A673 (cell line): ENCODE results near the gene CDYL2.

Experiments used
- EZH2 ChIP-seq: fragments of 200-600 bp; sonication (generic); IDR thresholded peaks from 2 replicates; pipeline ENCODE4 v1.6.1; 2017; ENCODE audit warnings: borderline replicate concordance, low read depth, mild to moderate bottlenecking, mixed read lengths, antibody characterized with exemption, low read length; ENCODE audit not compliant: poor library complexity, severe bottlenecking
- TF ChIP-seq, protein P1 (sequence below): fragments of 300-800, 200-600 bp; sonication (generic); conservative IDR thresholded peaks from 2 replicates; pipeline ENCODE4 v1.5.1; 2017; ENCODE audit warnings: low read depth, mild to moderate bottlenecking, antibody characterized with exemption, low read length, moderate library complexity, mixed read lengths

DNA sequence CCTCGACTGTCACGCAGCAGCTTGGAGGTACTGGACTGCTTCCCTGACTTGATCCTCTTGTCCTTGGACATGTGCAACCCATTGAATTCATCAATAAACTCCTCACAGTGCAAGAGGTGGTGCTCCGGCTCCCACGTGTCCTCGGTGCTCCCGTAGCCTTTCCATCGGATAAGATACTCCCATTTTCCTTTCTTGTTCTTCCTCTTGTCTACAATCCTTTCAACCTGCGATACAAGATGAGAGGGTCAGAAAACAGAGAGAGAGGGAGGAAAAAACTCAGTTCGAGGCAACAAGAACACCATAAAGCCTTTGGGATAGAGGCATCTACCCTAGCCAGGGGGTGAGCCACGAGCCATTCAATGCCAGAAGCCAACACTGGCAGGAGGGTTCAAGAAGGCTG, 119.5 kb downstream of the CDYL2 start:
- TF ChIP-seq, protein P1, sequence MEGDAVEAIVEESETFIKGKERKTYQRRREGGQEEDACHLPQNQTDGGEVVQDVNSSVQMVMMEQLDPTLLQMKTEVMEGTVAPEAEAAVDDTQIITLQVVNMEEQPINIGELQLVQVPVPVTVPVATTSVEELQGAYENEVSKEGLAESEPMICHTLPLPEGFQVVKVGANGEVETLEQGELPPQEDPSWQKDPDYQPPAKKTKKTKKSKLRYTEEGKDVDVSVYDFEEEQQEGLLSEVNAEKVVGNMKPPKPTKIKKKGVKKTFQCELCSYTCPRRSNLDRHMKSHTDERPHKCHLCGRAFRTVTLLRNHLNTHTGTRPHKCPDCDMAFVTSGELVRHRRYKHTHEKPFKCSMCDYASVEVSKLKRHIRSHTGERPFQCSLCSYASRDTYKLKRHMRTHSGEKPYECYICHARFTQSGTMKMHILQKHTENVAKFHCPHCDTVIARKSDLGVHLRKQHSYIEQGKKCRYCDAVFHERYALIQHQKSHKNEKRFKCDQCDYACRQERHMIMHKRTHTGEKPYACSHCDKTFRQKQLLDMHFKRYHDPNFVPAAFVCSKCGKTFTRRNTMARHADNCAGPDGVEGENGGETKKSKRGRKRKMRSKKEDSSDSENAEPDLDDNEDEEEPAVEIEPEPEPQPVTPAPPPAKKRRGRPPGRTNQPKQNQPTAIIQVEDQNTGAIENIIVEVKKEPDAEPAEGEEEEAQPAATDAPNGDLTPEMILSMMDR = no peak
- no peak for TF ChIP-seq EZH2
